Endothelial cell of umbilical vein (primary cell): ENCODE results near the gene OST4. TPM values are rescaled to one million over a fixed set of nuclear protein-coding genes. Genes with fewer than 3 reads are reported as not detected.

Source experiments
- BruUV-seq: library from RNA; stranded (reverse); fragments of 400-500 nt; replicated peaks from 2 replicates; lab custom pipeline; 2021; lab: Mats Ljungman, UMichigan
- CTCF ChIA-PET: fragments of 300-600, 350-600 bp; sonication (Branson Sonifier 250); formaldehyde crosslinking; loops from one replicate; lab custom pipeline; 2021; ENCODE audit warnings: antibody characterized with exemption, inconsistent platforms; lab: Charles Lee
- POLR2A ChIA-PET: fragments of 300-600, 350-600 bp; sonication (Branson Sonifier 250); formaldehyde crosslinking; loops from one replicate; lab custom pipeline; 2021; ENCODE audit warnings: antibody characterized with exemption, inconsistent platforms; lab: Charles Lee
- DNase-seq: peaks from one replicate; pipeline ENCODE4 v3.0.0-alpha.2; 2011; ENCODE audit warnings: low read depth, low spot score
- FAIRE-seq: peaks from 2 replicates; lab custom pipeline; 2011; peaks lifted over from hg19 to GRCh38; lab: Jason Lieb, UNC
- H2AFZ ChIP-seq: 2 replicates; pipeline ENCODE4 v1.6.0; 2012; ENCODE audit warnings: low read depth, low read length, control low read depth, inconsistent platforms
- H3K27ac ChIP-seq: 2 replicates; pipeline ENCODE4 v1.5.1; 2011; ENCODE audit warnings: low read depth, mild to moderate bottlenecking, control low read depth, low read length, moderate library complexity; ENCODE audit not compliant: insufficient read depth
- H3K27me3 ChIP-seq, 2 experiments: 2 replicates each; pipeline versions ENCODE4 v1.6.0 to v1.6.1; 2011; ENCODE audit warnings: low read length in 2 of 2, mixed read lengths in 1 of 2; ENCODE audit not compliant: control insufficient read depth in 2 of 2, insufficient read depth in 2 of 2
- H3K36me3 ChIP-seq, 2 experiments: 2 replicates in 1 of 2; 3 replicates in 1 of 2; pipeline ENCODE4 v1.5.1; 2011; ENCODE audit warnings: low read length in 2 of 2, mild to moderate bottlenecking in 1 of 2, moderate library complexity in 1 of 2; ENCODE audit not compliant: control insufficient read depth in 2 of 2, insufficient read depth in 2 of 2; ENCODE audit errors: extremely low read depth in 1 of 2
- H3K4me1 ChIP-seq: 3 replicates; pipeline ENCODE4 v1.5.1; 2011; ENCODE audit warnings: mild to moderate bottlenecking, low read length; ENCODE audit not compliant: control insufficient read depth, insufficient read depth; ENCODE audit errors: extremely low read depth
- H3K4me2 ChIP-seq: 2 replicates; pipeline ENCODE4 v1.6.1; 2011; ENCODE audit warnings: low read length, control low read depth, mixed read lengths; ENCODE audit not compliant: insufficient read depth
- H3K4me3 ChIP-seq, 3 experiments: fragments of 200-600 bp in 1 of 3; sonication (generic), shearing (Covaris generic) in 1 of 3; replicated peaks in 1 of 3; 2 replicates each; pipeline ENCODE4 v1.5.1; 2011 to 2016; ENCODE audit warnings: control low read depth in 3 of 3, low read length in 3 of 3, mild to moderate bottlenecking in 2 of 3, inconsistent platforms in 1 of 3, low read depth in 1 of 3, moderate library complexity in 1 of 3; ENCODE audit not compliant: insufficient read depth in 1 of 3
- H3K79me2 ChIP-seq: 2 replicates; pipeline ENCODE4 v1.6.0; 2012; ENCODE audit warnings: low read length, inconsistent platforms; ENCODE audit not compliant: control insufficient read depth, insufficient read depth
- H3K9ac ChIP-seq: replicated peaks from 2 replicates; pipeline ENCODE3; 2011; ENCODE audit warnings: low read length, control low read depth; ENCODE audit not compliant: insufficient read depth; ENCODE audit errors: extremely low read depth
- H3K9me1 ChIP-seq: replicated peaks from 3 replicates; pipeline ENCODE4 v1.6.0; 2011; ENCODE audit warnings: mild to moderate bottlenecking, low read length; ENCODE audit not compliant: control insufficient read depth, insufficient read depth; ENCODE audit errors: extremely low read depth
- H3K9me3 ChIP-seq: replicated peaks from 2 replicates; pipeline ENCODE4 v1.5.1; 2012; ENCODE audit warnings: low read length, inconsistent platforms; ENCODE audit not compliant: control insufficient read depth, insufficient read depth
- H4K20me1 ChIP-seq: replicated peaks from 2 replicates; pipeline ENCODE3; 2011; ENCODE audit warnings: mild to moderate bottlenecking, low read length; ENCODE audit not compliant: control insufficient read depth, insufficient read depth; ENCODE audit errors: extremely low read depth
- EZH2 ChIP-seq: IDR thresholded peaks from 2 replicates; pipeline ENCODE4 v1.6.1; 2012; ENCODE audit warnings: borderline replicate concordance, low read depth, mild to moderate bottlenecking, moderate library complexity, low read length, inconsistent platforms; ENCODE audit not compliant: severe bottlenecking
- FOS ChIP-seq: IDR thresholded peaks from 2 replicates; pipeline ENCODE4 v1.6.1; 2011; ENCODE audit warnings: mild to moderate bottlenecking, low read length, moderate library complexity, borderline replicate concordance; ENCODE audit not compliant: insufficient read depth
- GATA2 ChIP-seq: IDR thresholded peaks from 2 replicates; pipeline ENCODE4 v1.7.0; 2011; ENCODE audit warnings: low read depth, mild to moderate bottlenecking, moderate library complexity, mixed read lengths, low read length; ENCODE audit not compliant: insufficient read length, insufficient read depth
- JUN ChIP-seq: IDR thresholded peaks from 2 replicates; pipeline ENCODE4 v1.6.1; 2011; ENCODE audit warnings: borderline replicate concordance, low read depth; ENCODE audit not compliant: insufficient read length, insufficient read depth
- MYC ChIP-seq: IDR thresholded peaks from one replicate; pipeline ENCODE4 v1.6.1; 2011; ENCODE audit warnings: mild to moderate bottlenecking, low read depth, low read length
- POLR2A ChIP-seq: IDR thresholded peaks from 2 replicates; pipeline ENCODE4 v1.6.1; 2012; ENCODE audit warnings: low read depth, mild to moderate bottlenecking, control low read depth, low read length
- POLR2AphosphoS5 ChIP-seq: IDR thresholded peaks from 2 replicates; pipeline ENCODE4 v1.6.1; 2012; ENCODE audit warnings: low read depth, mild to moderate bottlenecking, control low read depth, low read length, moderate library complexity; ENCODE audit not compliant: insufficient read depth
- dilution Hi-C: fragments of 300-500 bp; cut with MboI; formaldehyde crosslinking; loops from one replicate; pipeline ENCODE4 v1.15.0; 2019; ENCODE audit warnings: low sequenced_read_pairs; ENCODE audit not compliant: extremely low pct_ligation_motif_present
- intact Hi-C: fragments of 100-400 bp; cut with micrococcal nuclease; formaldehyde crosslinking; loops from one replicate; pipeline ENCODE4 v1.10.0; 2022
- polyA plus RNA-seq, 4 experiments: library from polyadenylated mRNA; depleted of rRNA in 3 of 4; stranded (reverse) in 3 of 4; unstranded in 1 of 4; fragments of >200 nt; gene quantifications; 2 replicates each; pipeline versions ENCODE4 v1.2.1 to v1.2.3, GENCODE V29; 2011 to 2012; ENCODE audit warnings: missing spikeins in 1 of 4
- total RNA-seq: library from RNA; stranded (reverse); gene quantifications from 2 replicates; pipeline ENCODE4 v1.2.3, GENCODE V29; 2021
- TF ChIP-seq, protein P1 (sequence below): IDR thresholded peaks from 2 replicates; pipeline ENCODE4 v1.6.1; 2011; ENCODE audit not compliant: insufficient read depth, insufficient read length
- TF ChIP-seq, protein P2 (sequence below), 2 donors: IDR thresholded peaks; 1 replicate in 1 of 2; 2 replicates in 1 of 2; pipeline ENCODE4 v1.5.1; 2011; ENCODE audit warnings: low read length in 2 of 2, mild to moderate bottlenecking in 2 of 2, moderate library complexity in 2 of 2, control low read depth in 1 of 2, inconsistent platforms in 1 of 2, low read depth in 1 of 2; ENCODE audit not compliant: insufficient read depth in 1 of 2; ENCODE audit errors: extremely low read depth in 1 of 2

Gene OST4
- total and polyA plus RNA-seq, 2 donors (not counting 3 experiments of a cell fraction or from before 2014, with no cell fraction given), result 415 to 1,189 TPM

DNA sequence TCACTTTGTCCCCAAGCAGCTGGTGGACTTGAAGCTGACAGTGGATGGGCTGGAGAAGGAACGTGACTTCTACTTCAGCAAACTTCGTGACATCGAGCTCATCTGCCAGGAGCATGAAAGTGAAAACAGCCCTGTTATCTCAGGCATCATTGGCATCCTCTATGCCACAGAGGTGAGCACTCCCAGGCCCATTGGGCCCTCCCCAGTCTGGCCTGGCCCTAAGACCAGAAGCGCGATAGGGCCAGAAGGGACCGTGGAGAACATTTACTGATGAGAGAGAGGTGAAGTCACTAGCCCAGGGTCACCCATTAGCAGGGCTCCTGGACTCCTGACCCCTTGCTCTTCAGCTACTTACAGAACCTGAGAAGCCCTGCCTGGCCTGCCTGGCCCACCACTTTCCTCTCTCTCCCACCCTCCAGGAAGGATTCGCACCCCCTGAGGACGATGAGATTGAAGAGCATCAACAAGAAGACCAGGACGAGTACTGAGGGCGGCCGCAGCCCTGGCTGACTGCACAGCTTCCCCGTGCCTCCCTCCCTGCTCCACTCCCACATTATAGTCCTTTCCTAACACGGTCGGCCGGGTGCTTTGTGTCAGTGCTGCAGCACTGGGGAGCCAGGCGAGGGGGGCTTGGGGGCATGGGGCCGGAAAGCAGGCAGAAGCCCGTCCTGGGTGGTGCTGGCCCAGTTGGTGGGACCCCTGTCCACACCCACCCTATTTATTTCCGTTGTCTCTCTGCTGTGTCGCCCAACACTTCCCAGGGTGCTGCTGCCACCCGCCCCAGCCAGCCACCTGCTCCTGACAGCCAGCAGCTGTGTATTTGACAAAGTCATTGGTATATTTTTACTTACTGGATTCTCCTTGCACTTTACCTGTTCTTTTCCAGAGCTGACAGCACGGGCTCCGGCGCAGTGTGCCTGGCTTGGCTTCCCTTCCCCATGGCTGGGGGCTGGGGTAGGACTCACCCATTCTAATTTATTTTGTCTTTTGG is 45.3 kb downstream of the OST4 start:
- Histone ChIP-seq H3K79me2 (no peaks in the 10 kb centered on the region), H3K27ac (no peak overlapping the region), H3K4me1 (peaks cover 2% of the 10 kb centered on the region), H3K9me1 (no peaks in the 10 kb centered on the region), H3K36me3 (peaks cover 0 to 10% of the 10 kb centered on the region in 2 experiments), H3K27me3 (no peaks in the 10 kb centered on the region), H4K20me1 (no peaks in the 10 kb centered on the region), H3K4me3 (no peak overlapping the region), H3K4me2 (no peak overlapping the region), H3K9me3 (no peaks in the 10 kb centered on the region), H2AFZ (no peak overlapping the region), H3K9ac (no peak overlapping the region)
- intact Hi-C loops, result no loop called here
- FAIRE-seq (no peak), DNase-seq (no peak)
- ChIA-PET POLR2A (no interaction called here), CTCF (interaction anchor here (1.7 to 2.7 kb wide), 3 partner anchors 10 to 67 kb away, joined by 5 to 19 read pairs (median 5); no protein-coding TSS in a partner anchor)
- dilution Hi-C loops, result no loop called here
- TF ChIP-seq, protein P1, sequence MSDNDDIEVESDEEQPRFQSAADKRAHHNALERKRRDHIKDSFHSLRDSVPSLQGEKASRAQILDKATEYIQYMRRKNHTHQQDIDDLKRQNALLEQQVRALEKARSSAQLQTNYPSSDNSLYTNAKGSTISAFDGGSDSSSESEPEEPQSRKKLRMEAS, result no peak
- no peak for TF ChIP-seq FOS
- no peak for TF ChIP-seq EZH2
- TF ChIP-seq POLR2AphosphoS5, result no peak
- TF ChIP-seq MYC, result no peak
- no peak for TF ChIP-seq JUN
- no peak for TF ChIP-seq POLR2A
- TF ChIP-seq, protein P2, sequence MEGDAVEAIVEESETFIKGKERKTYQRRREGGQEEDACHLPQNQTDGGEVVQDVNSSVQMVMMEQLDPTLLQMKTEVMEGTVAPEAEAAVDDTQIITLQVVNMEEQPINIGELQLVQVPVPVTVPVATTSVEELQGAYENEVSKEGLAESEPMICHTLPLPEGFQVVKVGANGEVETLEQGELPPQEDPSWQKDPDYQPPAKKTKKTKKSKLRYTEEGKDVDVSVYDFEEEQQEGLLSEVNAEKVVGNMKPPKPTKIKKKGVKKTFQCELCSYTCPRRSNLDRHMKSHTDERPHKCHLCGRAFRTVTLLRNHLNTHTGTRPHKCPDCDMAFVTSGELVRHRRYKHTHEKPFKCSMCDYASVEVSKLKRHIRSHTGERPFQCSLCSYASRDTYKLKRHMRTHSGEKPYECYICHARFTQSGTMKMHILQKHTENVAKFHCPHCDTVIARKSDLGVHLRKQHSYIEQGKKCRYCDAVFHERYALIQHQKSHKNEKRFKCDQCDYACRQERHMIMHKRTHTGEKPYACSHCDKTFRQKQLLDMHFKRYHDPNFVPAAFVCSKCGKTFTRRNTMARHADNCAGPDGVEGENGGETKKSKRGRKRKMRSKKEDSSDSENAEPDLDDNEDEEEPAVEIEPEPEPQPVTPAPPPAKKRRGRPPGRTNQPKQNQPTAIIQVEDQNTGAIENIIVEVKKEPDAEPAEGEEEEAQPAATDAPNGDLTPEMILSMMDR (IDR thresholded peaks at IDR 0.05; ENCODE audit: extremely low read depth in 1 of 2, insufficient read depth in 1 of 2, low read depth in 1 of 2, low read length in 2 of 2), result no peak
- no peak for TF ChIP-seq GATA2
- no TSS peak for BruUV-seq
